BJ (cell line): Measurements from ENCODE around the gene STK26. TPM values are rescaled to one million over a fixed set of nuclear protein-coding genes. Genes with fewer than 3 reads are reported as not detected.

ENCODE experiments used
- CTCF ChIA-PET: fragments of 350-600 bp; formaldehyde crosslinking; extraction: SDS; loops from one replicate; lab custom pipeline; 2021; ENCODE audit warnings: antibody characterized with exemption, inconsistent platforms; lab: Yijun Ruan, JAX
- POLR2A ChIA-PET: fragments of 300-600 bp; sonication (Branson Sonifier 250); formaldehyde crosslinking; extraction: SDS; loops from one replicate; lab custom pipeline; 2021; ENCODE audit warnings: antibody characterized with exemption; lab: Charles Lee
- DNase-seq: peaks from one replicate; pipeline ENCODE4 v3.0.0-alpha.2; 2011; ENCODE audit warnings: low read depth
- H3K27me3 ChIP-seq: 2 replicates; pipeline ENCODE4 v1.6.0; 2011; ENCODE audit warnings: low read length; ENCODE audit not compliant: control insufficient read depth, insufficient read depth
- H3K36me3 ChIP-seq: 2 replicates; pipeline ENCODE4 v1.5.1; 2011; ENCODE audit warnings: low read length; ENCODE audit not compliant: control insufficient read depth, insufficient read depth
- H3K4me3 ChIP-seq: 2 replicates; pipeline ENCODE4 v1.5.1; 2011; ENCODE audit warnings: low read depth, mild to moderate bottlenecking, control low read depth, low read length
- CTCF ChIP-seq: IDR thresholded peaks from 2 replicates; pipeline ENCODE4 v1.5.1; 2011; ENCODE audit warnings: low read depth, mild to moderate bottlenecking, control low read depth, inconsistent platforms, low read length, moderate library complexity; ENCODE audit not compliant: insufficient read depth
- polyA plus RNA-seq: library from polyadenylated mRNA; depleted of rRNA; stranded (reverse); fragments of >200 nt; gene quantifications from 2 replicates; pipeline ENCODE4 v1.2.3, GENCODE V29; 2011; rRNA removed

The STK26 gene
- polyA plus RNA-seq, 1 experiment, result 0.67 TPM

DNA sequence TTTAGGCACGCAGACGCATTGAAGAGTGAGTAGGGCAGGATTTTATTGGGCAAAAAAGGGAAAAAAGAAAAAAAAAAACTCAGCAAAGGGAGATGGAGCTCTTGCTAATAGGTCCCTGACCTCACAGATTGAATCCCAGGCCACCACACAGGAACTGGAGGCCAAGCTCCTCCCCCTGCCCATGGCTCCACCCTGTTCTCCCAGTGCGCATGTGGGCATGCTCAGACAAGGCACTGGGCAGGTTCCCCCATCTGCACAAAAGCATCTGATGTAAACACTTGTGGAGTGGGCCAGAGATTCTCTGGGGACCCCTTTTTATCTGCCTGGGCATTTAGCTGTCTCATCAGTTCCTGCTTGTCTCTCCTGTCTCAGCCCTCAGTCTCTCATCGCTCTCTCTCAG is 95.3 kb downstream of the STK26 start:
- H3K36me3 ChIP-seq, result no peaks in the 10 kb centered on the region
- ChIA-PET POLR2A (no interaction called here), CTCF (no interaction called here)
- no peaks in the 10 kb centered on the region for H3K27me3 ChIP-seq
- H3K4me3 ChIP-seq, result no peak overlapping the region
- DNase-seq, result no peak
- TF ChIP-seq CTCF, result no peak

DNA sequence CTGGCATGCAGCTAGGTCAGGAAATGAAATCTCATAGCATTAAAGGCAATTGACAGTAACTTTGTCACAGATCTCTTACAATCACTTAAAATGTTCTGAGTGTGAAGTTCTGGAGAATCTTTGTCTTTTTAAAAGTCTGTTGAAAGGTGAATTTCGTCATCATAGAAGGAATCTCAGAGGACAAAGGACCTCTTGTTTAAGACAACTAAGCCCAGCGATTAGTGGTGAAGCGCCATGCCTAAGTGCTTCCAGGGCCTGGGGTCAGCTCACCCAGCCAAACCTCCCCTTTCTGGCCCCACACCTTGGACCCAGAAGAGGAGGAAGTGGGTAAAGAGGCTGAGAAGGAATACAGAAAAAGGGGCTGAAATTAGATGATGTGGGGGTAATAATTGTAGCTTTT is 96.2 kb downstream of the STK26 start:
- CTCF ChIA-PET, result interaction anchor here (0.6 kb wide), 1 partner anchor 108 kb away, joined by 4 read pairs; no protein-coding TSS in a partner anchor

DNA sequence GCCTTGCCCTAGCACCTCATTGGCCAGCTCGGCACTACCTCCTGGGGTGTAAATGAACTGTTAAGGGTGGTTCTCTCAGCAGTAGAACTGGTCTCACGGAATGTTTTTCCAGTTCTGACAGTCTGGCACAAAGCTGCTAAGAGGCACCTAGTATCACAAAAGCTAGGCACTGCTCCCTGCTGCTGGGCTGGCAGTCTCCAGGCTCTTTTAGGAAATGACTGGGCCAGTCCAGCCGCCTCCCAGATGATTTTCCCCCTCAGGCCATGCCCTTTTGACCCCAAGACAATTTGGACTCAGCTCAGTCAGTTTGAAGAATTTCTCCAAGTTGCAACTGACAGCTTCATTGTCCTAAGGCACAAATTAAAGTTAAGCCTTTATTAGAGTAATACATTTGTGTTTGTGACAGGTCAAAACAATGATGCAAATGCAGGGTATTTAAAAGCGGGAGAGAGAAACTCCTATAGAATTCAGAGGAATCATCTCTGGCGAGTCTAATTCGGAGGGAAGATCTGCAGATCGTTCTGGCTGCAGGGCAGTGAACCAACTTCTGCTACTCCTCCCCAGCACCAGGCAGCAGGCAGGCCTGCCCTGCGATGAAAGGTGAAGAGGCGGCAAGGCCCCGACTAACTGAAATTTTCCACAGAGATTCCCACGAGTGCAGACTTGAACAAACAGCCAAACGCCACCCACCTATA is 96.9 kb downstream of the STK26 start:
- CTCF ChIA-PET, result no interaction called here
- H3K27me3 ChIP-seq, result no peaks in the 10 kb centered on the region
- H3K36me3 ChIP-seq, result no peaks in the 10 kb centered on the region
- no peak for TF ChIP-seq CTCF
- no peak overlapping the region for H3K4me3 ChIP-seq
- POLR2A ChIA-PET, result no interaction called here
- no peak for DNase-seq

More for the DNA sequence above, 96.2 kb downstream of the STK26 start:
- no peak for DNase-seq
- H3K36me3 ChIP-seq, result no peaks in the 10 kb centered on the region
- no peak for TF ChIP-seq CTCF
- no peak overlapping the region for H3K4me3 ChIP-seq
- POLR2A ChIA-PET, result no interaction called here
- H3K27me3 ChIP-seq, result no peaks in the 10 kb centered on the region

- no peak overlapping the region for H3K4me3 ChIP-seq
- TF ChIP-seq CTCF, result no peak
- DNase-seq, result no peak
- ChIA-PET CTCF (no interaction called here), POLR2A (no interaction called here)
- no peaks in the 10 kb centered on the region for H3K36me3 ChIP-seq
- no peaks in the 10 kb centered on the region for H3K27me3 ChIP-seq
Measured at GRCh38 chrX:132120913-132121312, 97.8 kb downstream of the STK26 start.

Other genes with a start within 250 kb of the STK26 start
- gene FRMD7, start 104.7 kb downstream of the STK26 start, polyA plus RNA-seq, result not detected in 2 replicates
- 9.0 and 14.0 TPM in 2 replicates for gene RAP2C, start 196.1 kb downstream of the STK26 start, polyA plus RNA-seq